GM11168 (cell line): ENCODE results near the gene COMMD4.
"Not testable (repeated sequence)": the region's sequence is repeated elsewhere in the genome, so short reads cannot be mapped to it uniquely, and the experiment has no call there.

Source experiments
- in situ Hi-C: fragments of 300-500 bp; cut with MboI; formaldehyde crosslinking; loops from one replicate; pipeline ENCODE4 v1.12.0; 2022; ENCODE audit warnings: low sequenced_read_pairs; ENCODE audit not compliant: unreplicated experiment

The COMMD4 gene

DNA sequence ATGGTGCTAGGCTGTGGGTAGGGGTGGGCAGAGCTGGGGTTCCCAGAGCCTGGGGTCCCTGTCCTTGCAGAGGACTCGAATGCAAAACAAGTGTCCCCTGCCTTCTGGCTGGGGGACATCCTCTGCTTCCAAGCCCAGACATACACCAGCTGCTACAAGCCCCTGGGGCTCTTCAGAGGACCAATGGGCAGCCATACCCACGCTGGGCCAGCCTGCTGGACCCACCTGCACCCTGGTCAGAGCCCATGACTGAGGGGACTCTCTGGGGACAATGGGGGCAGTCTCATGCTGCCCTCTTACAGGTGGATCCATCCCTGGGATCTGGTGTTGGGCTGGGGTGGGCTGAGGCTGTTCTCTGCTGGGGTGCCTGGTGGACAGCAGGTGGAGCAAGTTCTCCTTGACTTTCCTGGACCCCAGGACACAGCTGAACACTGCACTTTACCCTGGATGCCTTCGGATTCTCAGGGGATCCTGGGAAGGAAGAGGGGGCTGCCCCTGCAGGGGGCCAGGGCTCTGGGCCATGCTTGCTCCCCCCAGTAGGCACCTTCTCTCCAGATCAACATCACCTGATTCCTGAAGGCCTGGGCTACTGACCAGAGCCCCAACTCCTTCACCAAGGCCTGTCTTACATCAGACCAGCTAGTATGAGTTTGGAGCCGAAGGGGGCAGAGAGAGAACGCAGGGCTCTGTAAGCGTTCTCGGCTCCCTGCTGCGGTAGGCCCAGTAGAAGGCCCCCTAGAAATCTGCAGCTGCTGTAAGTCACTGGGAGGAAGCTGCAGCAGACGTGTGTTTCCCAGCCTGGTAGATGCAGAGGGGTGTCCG, 7.2 kb upstream of the COMMD4 start:
- in situ Hi-C loops: no loop called here

DNA sequence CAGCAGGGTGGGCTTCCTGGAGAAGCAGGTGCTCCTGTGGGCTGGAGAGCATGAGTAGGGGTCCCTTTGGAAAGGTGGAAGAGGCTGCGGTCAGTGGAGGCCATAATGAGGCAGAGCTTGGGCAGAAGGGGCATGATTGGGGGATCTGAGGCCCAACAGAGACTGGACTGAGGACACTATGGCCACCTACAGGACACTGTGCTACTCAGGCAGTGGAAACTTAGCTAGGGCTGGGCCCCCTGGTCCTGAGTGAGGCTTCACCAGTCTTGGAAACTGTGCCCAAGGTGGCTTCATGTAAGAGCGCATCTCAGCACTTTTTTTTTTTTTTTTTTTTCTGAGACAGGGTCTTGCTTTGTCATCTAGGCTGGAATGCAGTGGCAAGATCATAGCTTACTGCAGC, 6.3 kb upstream of the COMMD4 start:
- in situ Hi-C loops: no loop called here

DNA sequence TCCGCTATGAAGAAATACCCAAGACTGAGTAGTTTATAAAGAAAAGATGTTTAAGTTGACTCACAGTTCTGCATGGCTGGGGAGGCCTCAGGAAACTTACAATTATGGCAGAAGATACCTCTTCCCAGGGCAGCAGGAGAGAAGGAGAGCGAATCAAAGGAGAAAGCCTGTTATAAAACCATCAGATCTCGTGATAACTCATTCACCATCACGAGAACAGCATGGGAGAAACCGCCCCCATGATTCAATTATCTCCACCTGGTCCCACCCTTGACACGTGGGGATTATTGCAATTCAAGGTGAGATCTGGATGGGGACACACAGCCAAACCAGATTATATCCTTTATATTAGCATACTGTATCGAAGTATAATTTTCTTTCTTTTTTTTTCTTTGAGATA, 3.8 kb upstream of the COMMD4 start:
- in situ Hi-C loops: not testable (repeated sequence)

DNA sequence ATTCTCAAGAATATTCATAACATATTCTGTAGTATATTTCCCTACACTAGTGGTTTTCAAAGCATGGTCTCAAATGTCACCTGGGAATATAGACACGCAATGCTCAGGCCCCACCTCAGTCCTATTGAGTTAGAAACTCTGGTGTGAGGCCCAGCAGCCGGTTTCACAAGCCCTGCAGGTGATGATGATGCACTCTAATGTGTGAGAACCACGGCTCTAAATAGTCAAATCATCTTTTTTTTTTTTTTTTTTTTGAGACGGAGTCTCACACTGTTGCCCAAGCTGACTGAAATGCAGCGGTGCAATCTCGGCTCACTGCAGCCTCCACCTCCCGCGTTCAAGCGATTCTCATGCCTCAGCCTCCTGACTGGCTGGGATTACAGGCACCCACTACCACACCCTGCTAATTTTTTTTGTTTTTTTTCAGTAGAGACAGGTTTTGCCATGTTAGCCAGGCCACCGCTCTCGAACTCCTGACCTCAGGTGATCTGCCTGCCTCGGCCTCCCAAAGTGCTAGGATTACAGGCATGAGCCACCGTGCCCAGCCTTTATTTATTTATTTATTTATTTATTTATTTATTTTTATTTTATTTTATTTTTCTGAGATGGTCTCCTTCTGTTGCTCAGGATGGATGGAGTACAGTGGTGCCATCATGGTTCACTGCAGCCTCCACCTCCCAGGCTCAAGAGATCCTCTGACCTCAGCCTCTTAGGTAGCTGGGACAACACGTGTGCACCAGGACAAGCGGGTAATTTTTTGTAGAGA, 2.0 kb upstream of the COMMD4 start:
- in situ Hi-C loops: not testable (repeated sequence)

DNA sequence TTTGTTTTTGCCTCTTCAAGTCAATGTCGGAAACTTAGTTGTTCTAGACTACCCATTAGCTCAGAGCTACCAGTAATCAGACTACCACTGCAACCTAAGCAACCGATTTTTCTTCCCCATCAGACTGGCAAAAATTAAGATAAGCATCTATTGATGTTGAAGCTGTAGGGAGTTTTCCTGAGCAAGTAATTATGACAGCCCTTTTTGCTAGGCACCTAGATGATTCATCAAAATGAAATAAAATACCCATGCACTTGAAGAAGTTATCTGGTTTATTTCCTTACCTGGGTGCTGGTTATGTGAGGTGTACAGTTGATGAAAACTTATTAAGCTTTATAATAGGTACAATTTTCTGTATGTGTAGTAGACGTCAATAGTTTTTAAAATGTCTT, 554 bp upstream of the COMMD4 start:
- in situ Hi-C loops: no loop called here

DNA sequence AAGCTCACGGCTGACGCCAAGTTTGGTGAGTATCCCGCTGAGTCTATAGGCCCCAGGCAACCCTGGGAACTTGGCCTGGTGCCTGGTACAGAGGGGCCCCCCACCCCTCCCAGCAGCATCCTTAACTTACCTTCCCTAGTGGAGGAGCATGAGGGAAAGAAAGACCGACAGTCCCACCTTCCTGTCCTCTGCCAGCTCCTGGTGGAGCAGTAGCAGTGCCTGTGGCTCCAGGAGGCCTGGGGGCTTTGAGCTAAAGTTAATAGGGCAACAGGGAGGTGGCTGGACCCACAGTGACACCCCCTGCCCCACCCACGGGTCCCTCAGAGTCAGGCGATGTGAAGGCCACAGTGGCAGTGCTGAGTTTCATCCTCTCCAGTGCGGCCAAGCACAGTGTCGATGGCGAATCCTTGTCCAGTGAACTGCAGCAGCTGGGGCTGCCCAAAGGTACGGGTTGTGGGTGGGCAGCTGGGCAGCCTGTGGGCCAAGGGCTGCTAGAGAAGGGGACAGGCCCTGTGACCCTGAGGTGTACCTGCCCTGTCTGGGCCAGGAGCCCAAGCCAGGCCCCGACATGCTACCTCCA, 2.9 kb downstream of the COMMD4 start:
- in situ Hi-C loops: no loop called here

DNA sequence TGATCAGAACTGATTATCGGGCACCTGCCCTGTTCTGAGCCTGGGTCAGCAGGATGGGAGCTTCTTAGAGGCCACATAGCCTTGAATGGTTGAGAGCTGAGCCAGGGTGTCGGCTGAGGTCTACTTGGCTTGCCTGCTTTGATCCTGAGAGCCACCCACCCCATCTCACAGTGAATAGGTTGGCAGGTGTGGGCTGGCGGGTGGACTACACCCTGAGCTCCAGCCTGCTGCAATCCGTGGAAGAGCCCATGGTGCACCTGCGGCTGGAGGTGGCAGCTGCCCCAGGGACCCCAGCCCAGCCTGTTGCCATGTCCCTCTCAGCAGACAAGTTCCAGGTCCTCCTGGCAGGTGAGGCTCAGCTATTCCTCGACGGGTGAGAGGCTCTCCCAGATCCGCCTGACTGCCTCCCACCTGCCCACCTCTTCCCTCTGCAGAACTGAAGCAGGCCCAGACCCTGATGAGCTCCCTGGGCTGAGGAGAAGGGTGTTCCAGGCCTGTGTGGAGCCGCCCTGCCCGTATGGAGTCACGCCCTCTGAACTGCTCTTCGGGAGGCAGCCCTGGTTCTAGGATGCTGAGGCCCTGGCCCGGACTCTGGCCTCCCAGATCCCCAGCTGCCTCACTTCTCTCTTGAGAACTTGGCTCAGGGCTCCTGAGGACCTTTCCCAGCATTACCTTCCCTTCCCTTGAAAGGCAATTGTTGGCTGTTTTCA, 3.8 kb downstream of the COMMD4 start:
- in situ Hi-C loops: no loop called here

DNA sequence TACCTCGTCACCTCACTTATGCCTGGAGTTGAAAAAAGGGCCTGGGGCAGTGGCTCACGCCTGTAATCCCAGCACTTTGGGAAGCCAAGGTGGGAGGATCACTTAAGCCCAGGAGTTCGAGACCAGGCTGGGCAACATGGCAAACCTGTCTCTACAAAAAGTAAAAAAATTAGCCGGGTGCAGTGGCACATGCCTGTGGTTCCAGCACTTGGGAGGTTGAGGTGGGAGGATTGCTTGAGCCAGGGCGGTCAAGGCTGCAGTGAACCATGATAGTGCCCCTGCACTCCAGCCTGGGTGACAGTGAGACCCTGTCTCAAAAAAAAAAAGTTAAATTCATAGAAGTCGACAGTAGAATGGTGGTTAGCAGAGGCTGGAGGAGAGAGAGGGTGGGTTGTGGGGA, 6.4 kb downstream of the COMMD4 start:
- in situ Hi-C loops: no loop called here

DNA sequence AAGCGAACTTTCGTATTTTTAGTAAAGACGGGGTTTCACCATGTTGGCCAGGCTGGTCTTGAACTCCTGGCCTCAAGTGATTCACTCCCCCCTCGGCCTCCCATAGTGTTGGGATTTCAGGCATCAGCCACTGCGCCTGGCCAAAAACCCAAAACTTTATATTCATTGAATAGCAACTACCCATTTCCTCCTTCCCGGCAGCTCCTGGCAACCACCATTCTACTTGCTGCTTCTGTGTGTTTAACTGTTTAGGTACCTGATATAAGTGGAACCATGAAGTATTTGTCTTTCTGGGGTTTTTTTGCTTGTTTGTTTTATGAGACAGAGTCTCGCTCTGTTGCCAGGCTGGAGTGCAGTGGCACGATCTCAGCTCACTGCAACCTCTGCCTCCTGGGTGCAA, 8.1 kb downstream of the COMMD4 start:
- in situ Hi-C loops: not testable (repeated sequence)

DNA sequence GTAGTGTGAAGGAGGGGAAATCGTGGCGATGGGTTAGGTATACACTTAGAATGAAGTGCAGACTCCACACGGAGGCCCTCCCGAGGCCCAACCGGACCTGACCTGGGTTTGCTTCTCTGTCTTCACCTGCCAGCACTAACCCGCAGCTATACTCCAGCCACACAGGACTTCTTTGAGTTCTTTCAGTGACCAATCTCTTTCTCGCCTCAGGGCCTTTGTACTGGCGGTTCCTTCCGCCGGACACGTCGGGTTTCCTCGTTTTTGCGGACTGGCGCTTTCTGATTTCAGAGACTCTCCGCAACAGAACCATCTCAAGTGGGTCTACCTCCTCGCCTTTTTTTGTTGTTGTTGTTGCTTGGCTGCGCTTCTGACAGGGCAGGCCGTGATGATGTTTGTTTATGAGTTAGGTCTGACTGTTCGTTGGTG, 10.9 kb downstream of the COMMD4 start, which contains the start of gene NEIL1:
Gene NEIL1 (plus strand): TSS at position 244 of the 426 bp plus-strand sequence. CDS start 1,867 bp downstream, outside the sequence.
- in situ Hi-C loops: no loop called here

DNA sequence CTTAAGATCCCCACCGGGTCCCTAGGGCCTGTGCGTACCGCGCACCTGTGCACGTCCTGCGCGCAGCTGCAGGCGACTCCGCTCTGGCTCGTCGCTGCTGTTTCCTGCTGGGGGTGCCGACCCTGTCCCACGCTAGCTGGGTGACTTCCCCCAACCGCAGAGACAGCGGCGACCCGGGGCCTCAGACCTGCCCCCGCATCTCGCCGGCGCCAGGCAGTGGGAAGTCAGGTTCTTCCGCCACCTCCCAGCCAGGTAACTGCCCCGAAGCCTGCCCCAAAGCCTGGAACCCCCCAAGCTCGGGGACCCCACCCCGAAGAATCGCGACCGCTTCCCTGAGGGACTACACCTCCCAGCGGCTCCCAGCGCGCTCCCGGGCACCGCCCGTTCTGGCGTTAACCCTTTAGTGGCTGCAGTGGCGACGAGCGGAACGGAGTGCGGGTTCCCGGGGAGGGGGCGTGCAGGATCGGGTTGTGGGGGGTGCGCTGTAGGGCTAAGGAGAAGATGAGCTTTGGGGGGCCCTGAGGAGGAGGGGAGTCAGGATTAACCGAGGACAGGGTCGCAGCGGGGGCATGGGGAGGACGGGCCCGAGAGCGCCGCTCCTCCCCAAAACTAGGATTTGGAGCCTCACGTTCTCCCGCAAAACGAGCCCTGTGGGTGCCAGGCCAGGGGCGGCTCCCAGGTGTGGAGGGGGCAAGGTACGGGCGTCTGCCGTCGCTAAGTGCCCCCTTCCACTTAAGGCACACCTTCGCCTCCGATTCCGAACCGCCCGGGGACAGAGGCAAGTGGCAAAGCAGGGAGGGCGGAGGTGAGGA, 11.6 kb downstream of the COMMD4 start:
- in situ Hi-C loops: no loop called here

DNA sequence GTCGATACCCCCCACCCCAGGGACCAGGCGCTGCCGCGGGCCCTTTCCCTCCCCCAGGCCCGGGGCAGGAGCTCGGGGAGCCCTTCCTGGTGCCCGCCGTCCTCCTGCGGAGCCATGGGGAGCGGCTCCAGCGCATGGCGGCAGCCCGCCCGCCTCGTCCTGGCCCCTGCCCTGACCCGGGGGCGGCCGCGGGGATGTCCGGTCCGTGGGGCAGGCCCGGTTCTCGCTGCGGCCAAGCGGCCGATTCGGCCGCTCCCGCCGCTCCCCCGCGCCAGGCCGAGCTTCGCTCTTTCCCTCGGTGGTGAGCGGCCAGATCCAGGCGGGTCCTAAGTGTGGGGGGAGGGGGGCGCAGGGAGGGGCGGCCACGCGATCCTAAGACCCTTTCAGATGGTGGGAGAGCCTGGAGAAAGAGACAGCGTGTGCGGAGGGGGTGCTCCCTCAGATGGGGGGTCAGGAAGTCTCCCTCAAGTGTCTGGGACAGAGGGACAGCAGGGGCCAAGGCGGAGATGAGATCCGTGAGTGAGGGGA, 12.2 kb downstream of the COMMD4 start:
- in situ Hi-C loops: no loop called here

DNA sequence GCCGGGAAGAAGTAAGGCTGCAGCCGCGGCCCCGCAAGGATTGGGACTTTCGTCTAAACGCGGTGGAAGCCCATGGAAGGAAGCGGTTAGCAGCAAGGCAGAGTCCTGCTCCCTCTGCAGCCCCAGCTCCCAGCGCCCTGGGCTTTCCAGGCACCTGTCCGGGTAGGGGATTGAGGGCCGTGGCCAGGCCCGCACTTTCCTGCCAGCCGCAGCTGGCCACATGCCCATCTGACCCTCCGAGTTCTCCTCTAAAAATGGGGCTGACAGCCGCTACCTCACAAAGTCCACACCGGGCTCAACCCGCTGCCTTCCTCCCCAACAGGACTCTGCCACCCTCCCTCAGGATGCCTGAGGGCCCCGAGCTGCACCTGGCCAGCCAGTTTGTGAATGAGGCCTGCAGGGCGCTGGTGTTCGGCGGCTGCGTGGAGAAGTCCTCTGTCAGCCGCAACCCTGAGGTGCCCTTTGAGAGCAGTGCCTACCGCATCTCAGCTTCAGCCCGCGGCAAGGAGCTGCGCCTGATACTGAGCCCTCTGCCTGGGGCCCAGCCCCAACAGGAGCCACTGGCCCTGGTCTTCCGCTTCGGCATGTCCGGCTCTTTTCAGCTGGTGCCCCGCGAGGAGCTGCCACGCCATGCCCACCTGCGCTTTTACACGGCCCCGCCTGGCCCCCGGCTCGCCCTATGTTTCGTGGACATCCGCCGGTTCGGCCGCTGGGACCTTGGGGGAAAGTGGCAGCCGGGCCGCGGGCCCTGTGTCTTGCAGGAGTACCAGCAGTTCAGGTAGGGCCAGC, 12.9 kb downstream of the COMMD4 start:
- in situ Hi-C loops: no loop called here

DNA sequence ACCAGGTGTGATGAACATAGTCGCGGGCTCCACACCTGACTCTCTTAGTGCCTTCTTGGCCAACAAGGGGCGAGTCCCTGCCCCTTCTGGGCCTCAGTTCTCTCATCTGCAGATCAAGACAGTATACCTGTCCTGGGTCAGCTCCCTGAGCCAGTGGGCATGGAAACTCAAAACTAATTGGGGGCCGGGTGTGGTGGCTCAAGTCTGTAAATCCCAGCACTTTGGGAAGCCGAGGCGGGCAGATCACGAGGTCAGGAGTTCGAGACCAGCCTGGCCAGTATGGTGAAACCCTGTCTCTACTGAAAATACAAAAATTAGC, 13.4 kb downstream of the COMMD4 start:
- in situ Hi-C loops: not testable (repeated sequence)

DNA sequence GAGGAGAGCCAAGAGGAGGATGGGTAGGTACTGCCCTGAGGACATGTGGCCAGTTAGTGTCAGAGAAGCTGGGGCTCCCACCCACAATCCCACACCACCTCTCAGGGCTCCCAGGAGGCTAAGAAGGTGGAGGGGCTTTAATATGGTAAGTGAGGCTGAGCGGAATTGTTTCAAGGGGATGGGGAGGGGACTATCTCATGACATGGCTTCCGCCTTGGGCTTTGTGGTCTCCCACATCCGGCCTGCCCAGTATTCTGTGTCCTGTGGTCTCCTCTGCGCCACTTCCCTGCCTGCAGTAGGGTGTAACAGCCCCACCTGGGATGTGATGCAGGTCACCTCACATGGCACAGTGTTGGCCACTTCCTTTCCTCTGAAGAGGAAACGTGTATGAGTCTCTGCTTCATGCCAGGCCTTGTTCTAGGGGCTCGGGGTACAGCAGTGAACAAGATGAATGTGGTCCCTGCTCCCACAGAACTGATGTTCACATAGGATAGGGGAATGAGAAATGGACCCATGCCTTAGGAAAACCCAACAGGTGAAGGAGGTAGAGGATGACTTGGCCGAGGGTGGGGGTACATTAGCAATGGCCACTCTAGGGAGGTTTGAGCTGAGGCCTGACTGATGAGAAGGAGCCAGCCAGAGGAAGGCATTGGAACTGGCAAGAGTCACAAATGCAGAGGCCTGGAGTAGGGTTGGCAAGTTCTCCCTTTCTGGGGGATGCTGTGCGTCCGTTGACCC, 14.2 kb downstream of the COMMD4 start:
- in situ Hi-C loops: no loop called here

DNA sequence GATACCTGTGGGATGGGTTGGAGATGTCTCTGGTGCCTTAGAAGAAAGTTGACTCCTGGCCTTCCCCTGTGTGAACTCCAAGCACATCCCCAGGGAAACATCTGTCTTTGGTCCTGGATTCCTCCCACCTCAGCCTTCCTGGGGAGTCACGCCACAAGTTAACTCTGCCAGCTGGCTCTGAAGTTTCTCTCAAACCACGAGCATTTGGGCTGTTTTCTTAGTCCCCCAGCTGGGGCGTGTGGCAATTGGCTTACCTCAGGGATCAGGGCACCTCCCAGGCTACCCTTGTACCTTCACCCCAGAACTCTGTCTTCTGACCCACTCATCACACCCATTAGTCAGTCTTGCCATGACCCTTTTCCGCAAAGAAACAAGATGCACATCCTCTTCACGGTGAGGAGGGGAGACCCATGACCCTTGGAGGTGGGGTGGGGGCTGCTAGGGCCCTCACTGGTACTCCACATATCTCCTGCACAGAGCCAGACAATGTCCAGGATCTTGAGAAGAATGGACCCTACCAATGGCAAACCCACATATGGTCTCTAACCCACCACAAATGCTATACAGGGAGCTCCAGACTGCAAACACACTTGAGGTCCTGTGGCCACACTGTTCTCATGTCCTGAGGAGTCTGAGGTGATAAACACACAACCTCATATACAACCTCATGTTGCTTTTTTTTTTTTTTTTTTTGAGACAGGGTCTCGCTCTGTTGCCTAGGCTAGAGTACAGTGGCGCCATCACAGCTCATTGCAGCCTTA, 14.9 kb downstream of the COMMD4 start:
- in situ Hi-C loops: no loop called here
